IMR-90 (cell line): ENCODE results near the gene PTPN13. TPM values are rescaled to one million over a fixed set of nuclear protein-coding genes. Genes with fewer than 3 reads are reported as not detected.
A peak's percentile ranks its signal among the peaks of the same experiment; 100 is the strongest.

Experiments used
- ATAC-seq: fragments of 200-7000 bp; cut with Tn5 transposase; 2 replicates; pipeline ENCODE4 v1.9.1; 2020; ENCODE audit warnings: low read depth, mild to moderate bottlenecking, moderate library complexity
- BruUV-seq: library from RNA; stranded (reverse); fragments of 400-500 nt; replicated peaks from 2 replicates; lab custom pipeline; 2021; lab: Mats Ljungman, UMichigan
- CTCF ChIA-PET: fragments of 300-600 bp; formaldehyde crosslinking; extraction: SDS; loops from one replicate; lab custom pipeline; 2021; ENCODE audit warnings: antibody characterized with exemption; lab: Yijun Ruan, JAX
- POLR2A ChIA-PET: fragments of 300-600 bp; sonication (Branson Sonifier 250); formaldehyde crosslinking; loops from one replicate; lab custom pipeline; 2022; ENCODE audit warnings: antibody characterized with exemption; ENCODE audit not compliant: unreplicated experiment; lab: Charles Lee
- DNase-seq: peaks from one replicate; pipeline ENCODE4 v3.0.0; 2013
- H2AFZ ChIP-seq: replicated peaks from 2 replicates; pipeline ENCODE3; 2013; ENCODE audit warnings: low read length, mild to moderate bottlenecking; ENCODE audit not compliant: poor library complexity
- H2AK5ac ChIP-seq: 2 replicates; pipeline ENCODE4 v1.6.1; 2013; ENCODE audit warnings: low read depth, low read length, inconsistent platforms
- H2AK9ac ChIP-seq: replicated peaks from 2 replicates; pipeline ENCODE3; 2013; ENCODE audit warnings: mild to moderate bottlenecking, low read depth, low read length, moderate library complexity; ENCODE audit not compliant: poor library complexity
- H2BK120ac ChIP-seq: 2 replicates; pipeline ENCODE4 v1.6.1; 2013; ENCODE audit warnings: low read depth, low read length, inconsistent platforms
- H2BK15ac ChIP-seq: 3 replicates; pipeline ENCODE4 v1.6.1; 2013; ENCODE audit warnings: low read depth, low read length, inconsistent platforms
- H2BK20ac ChIP-seq: 2 replicates; pipeline ENCODE4 v1.6.1; 2013; ENCODE audit warnings: low read depth, mild to moderate bottlenecking, inconsistent platforms, low read length, moderate library complexity
- H2BK5ac ChIP-seq: 2 replicates; pipeline ENCODE4 v1.6.1; 2013; ENCODE audit warnings: mild to moderate bottlenecking, low read depth, low read length, inconsistent platforms; ENCODE audit not compliant: poor library complexity, severe bottlenecking
- H3K14ac ChIP-seq: replicated peaks from 2 replicates; pipeline ENCODE4 v1.6.1; 2013; ENCODE audit warnings: low read depth, low read length, inconsistent platforms
- H3K18ac ChIP-seq: 2 replicates; pipeline ENCODE4 v1.6.1; 2013; ENCODE audit warnings: low read depth, low read length, control low read depth
- H3K23ac ChIP-seq: 2 replicates; pipeline ENCODE4 v1.6.1; 2013; ENCODE audit warnings: low read depth, low read length, inconsistent platforms
- H3K27ac ChIP-seq: 2 replicates; pipeline ENCODE4 v1.5.1; 2013; ENCODE audit warnings: mild to moderate bottlenecking, control low read depth, low read length; ENCODE audit not compliant: insufficient read depth
- H3K27me3 ChIP-seq: 2 replicates; pipeline ENCODE4 v1.6.1; 2013; ENCODE audit warnings: low read length; ENCODE audit not compliant: control insufficient read depth, insufficient read depth
- H3K36me3 ChIP-seq: 2 replicates; pipeline ENCODE4 v1.6.1; 2013; ENCODE audit warnings: low read length, mixed read lengths; ENCODE audit not compliant: control insufficient read depth, insufficient read depth
- H3K4ac ChIP-seq: 2 replicates; pipeline ENCODE4 v1.6.1; 2013; ENCODE audit warnings: low read depth, low read length, inconsistent platforms
- H3K4me1 ChIP-seq: 2 replicates; pipeline ENCODE4 v1.6.1; 2013; ENCODE audit warnings: low read length, mixed read lengths; ENCODE audit not compliant: control insufficient read depth, insufficient read depth
- H3K4me2 ChIP-seq: 2 replicates; pipeline ENCODE4 v1.6.1; 2013; ENCODE audit warnings: low read depth, mild to moderate bottlenecking, control low read depth, low read length, moderate library complexity
- H3K4me3 ChIP-seq: 2 replicates; pipeline ENCODE4 v1.5.1; 2013; ENCODE audit warnings: low read depth, mild to moderate bottlenecking, control low read depth, low read length, moderate library complexity; ENCODE audit not compliant: insufficient read depth
- H3K56ac ChIP-seq: 2 replicates; pipeline ENCODE4 v1.6.1; 2013; ENCODE audit warnings: low read length, inconsistent platforms; ENCODE audit not compliant: insufficient read depth; ENCODE audit errors: extremely low read depth
- H3K79me1 ChIP-seq, 2 experiments: 2 replicates each; pipeline ENCODE4 v1.6.1; 2013; ENCODE audit warnings: low read length in 2 of 2, inconsistent platforms in 1 of 2, low read depth in 1 of 2
- H3K9ac ChIP-seq: 2 replicates; pipeline ENCODE4 v1.6.1; 2013; ENCODE audit warnings: low read depth, low read length, control low read depth
- H3K9me1 ChIP-seq: 2 replicates; pipeline ENCODE4 v1.6.1; 2013; ENCODE audit warnings: low read length, inconsistent platforms; ENCODE audit not compliant: insufficient read depth
- H3K9me3 ChIP-seq: 2 replicates; pipeline ENCODE4 v1.6.1; 2013; ENCODE audit warnings: low read length; ENCODE audit not compliant: control insufficient read depth, insufficient read depth
- H4K20me1 ChIP-seq: 2 replicates; pipeline ENCODE4 v1.6.1; 2013; ENCODE audit warnings: low read length, inconsistent platforms; ENCODE audit not compliant: insufficient read depth
- H4K5ac ChIP-seq: 2 replicates; pipeline ENCODE4 v1.6.1; 2013; ENCODE audit warnings: mild to moderate bottlenecking, low read depth, low read length, control low read depth
- H4K8ac ChIP-seq, 2 experiments: 2 replicates each; pipeline ENCODE4 v1.6.1; 2013; ENCODE audit warnings: low read depth in 2 of 2, low read length in 2 of 2, control low read depth in 1 of 2, inconsistent platforms in 1 of 2
- H4K91ac ChIP-seq: 2 replicates; pipeline ENCODE4 v1.6.1; 2013; ENCODE audit warnings: low read depth, low read length, inconsistent platforms; ENCODE audit not compliant: insufficient read depth
- CEBPB ChIP-seq: IDR thresholded peaks from 2 replicates; pipeline ENCODE4 v1.6.1; 2012; ENCODE audit warnings: low read depth, low read length, improper control_type of control experiment
- RAD21 ChIP-seq: IDR thresholded peaks from 2 replicates; pipeline ENCODE4 v1.6.1; 2012; ENCODE audit warnings: low read length, improper control_type of control experiment
- WGBS, 2 experiments: methylation state at CpG; one replicate each; pipeline versions ENCODE4 v1.1.5 to v1.1.7; 2013; ENCODE audit warnings: missing lambda C conversion rate in 2 of 2; ENCODE audit not compliant: insufficient read length in 1 of 2; ENCODE audit errors: extremely low coverage in 2 of 2; 5-methylcytosine and 5-hydroxymethylcytosine counted together
- dilution Hi-C: fragments of 300-500 bp; cut with HindIII; formaldehyde crosslinking; loops from one replicate; pipeline ENCODE4 v1.14.3; 2018; ENCODE audit warnings: low sequenced_read_pairs; ENCODE audit not compliant: unreplicated experiment
- in situ Hi-C: fragments of 300-500 bp; cut with MboI; formaldehyde crosslinking; loops from 3 replicates; pipeline ENCODE4 v1.14.3; 2019; ENCODE audit warnings: low sequenced_read_pairs, inconsistent platforms, mixed read lengths
- intact Hi-C: fragments of 100-400 bp; cut with micrococcal nuclease; formaldehyde crosslinking; loops from 2 replicates; pipeline ENCODE4 v1.10.0; 2022
- polyA plus RNA-seq, 3 experiments: library from polyadenylated mRNA; depleted of rRNA; stranded (reverse); fragments of >200 nt; gene quantifications; 2 replicates each; pipeline ENCODE4 v1.2.3, GENCODE V29; 2012; ENCODE audit warnings: low replicate concordance in 1 of 3
- total RNA-seq: library from RNA; depleted of rRNA; stranded (reverse); fragments of >200 nt; gene quantifications from 2 replicates; pipeline ENCODE4 v1.2.3, GENCODE V29; 2012

The PTPN13 gene
- total and polyA plus RNA-seq, 2 of the 4 experiments (the other 2 are of a cell fraction) = 7.7 to 29.0 TPM

DNA sequence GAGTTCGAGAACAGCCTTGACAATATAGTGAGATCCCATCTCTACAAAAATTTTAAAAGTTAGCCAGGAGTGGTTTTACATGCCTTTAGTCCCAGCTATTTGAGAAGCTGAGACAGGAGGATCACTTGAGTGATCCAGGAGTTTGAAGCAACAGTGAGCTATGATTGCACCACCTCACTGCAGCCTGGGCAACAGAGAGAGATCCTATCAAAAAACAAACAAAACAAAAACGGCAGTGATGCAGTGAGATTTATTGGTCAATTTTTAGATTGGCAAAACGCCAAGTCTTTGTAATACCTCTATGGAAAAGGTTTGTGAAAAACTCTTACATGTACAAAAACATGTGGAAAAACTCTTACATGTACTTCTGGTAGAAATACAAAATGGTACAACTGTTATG, 91.3 kb downstream of the PTPN13 start:
- no peak overlapping the region for H3K14ac ChIP-seq
- no peak overlapping the region for H3K18ac ChIP-seq
- dilution Hi-C loops (no loop called here), in situ Hi-C loops (no loop called here), intact Hi-C loops (no loop called here)
- no peak overlapping the region for H4K91ac ChIP-seq
- H2AK9ac ChIP-seq = no peak overlapping the region
- POLR2A ChIA-PET = no interaction called here
- no peak for ATAC-seq
- H2BK20ac ChIP-seq = no peak overlapping the region
- H3K36me3 ChIP-seq = 0 out of 2 replicates have a peak, but pooled peaks cover 1% of the 10 kb centered on the region
- H4K20me1 ChIP-seq = no peaks in the 10 kb centered on the region
- H3K79me1 ChIP-seq = peaks cover 0 to 7% of the 10 kb centered on the region in 2 experiments; a peak in 2 of 4 replicates
- no TSS peak for BruUV-seq
- H4K5ac ChIP-seq = no peak overlapping the region
- no peak overlapping the region for H2AFZ ChIP-seq
- no peaks in the 10 kb centered on the region for H3K9me3 ChIP-seq
- no peak overlapping the region for H2BK15ac ChIP-seq
- H2BK120ac ChIP-seq = no peak overlapping the region
- H3K23ac ChIP-seq = no peak overlapping the region
- no peak overlapping the region for H2BK5ac ChIP-seq
- no peak overlapping the region for H4K8ac ChIP-seq
- H3K9ac ChIP-seq = no peak overlapping the region
- no peak overlapping the region for H3K4me3 ChIP-seq
- H3K4me1 ChIP-seq = no peaks in the 10 kb centered on the region
- WGBS, 2 experiments = no CpG with 5 or more reads among the region's 3 CpGs
- H3K56ac ChIP-seq = no peak overlapping the region
- H3K4me2 ChIP-seq = no peak overlapping the region
- H3K9me1 ChIP-seq = no peaks in the 10 kb centered on the region; the same call in 1 of the 2 replicates
- H2AK5ac ChIP-seq = no peak overlapping the region
- no peak overlapping the region for H3K27ac ChIP-seq
- H3K27me3 ChIP-seq = no peaks in the 10 kb centered on the region
- no peak overlapping the region for H3K4ac ChIP-seq
- peak; percentile 12 for DNase-seq
- TF ChIP-seq RAD21 (no peak), CEBPB (0 out of 2 replicates have a peak, but pooled peaks have one; percentile 26)
- CTCF ChIA-PET = no interaction called here
